GM12872 (cell line): Measurements from ENCODE around the gene POGLUT2.

Experiments used
- CTCF ChIP-seq: IDR thresholded peaks from 3 replicates; pipeline ENCODE4 v1.5.1; 2011; ENCODE audit warnings: low read depth, mild to moderate bottlenecking, low read length, moderate library complexity; ENCODE audit not compliant: insufficient read depth

Gene POGLUT2

GRCh38 chr13:102772042-102772425 lies 26.7 kb downstream of the POGLUT2 start:
- no peak for TF ChIP-seq CTCF

GRCh38 chr13:102771298-102772041 lies 27.3 kb downstream of the POGLUT2 start:
- TF ChIP-seq CTCF = no peak

DNA sequence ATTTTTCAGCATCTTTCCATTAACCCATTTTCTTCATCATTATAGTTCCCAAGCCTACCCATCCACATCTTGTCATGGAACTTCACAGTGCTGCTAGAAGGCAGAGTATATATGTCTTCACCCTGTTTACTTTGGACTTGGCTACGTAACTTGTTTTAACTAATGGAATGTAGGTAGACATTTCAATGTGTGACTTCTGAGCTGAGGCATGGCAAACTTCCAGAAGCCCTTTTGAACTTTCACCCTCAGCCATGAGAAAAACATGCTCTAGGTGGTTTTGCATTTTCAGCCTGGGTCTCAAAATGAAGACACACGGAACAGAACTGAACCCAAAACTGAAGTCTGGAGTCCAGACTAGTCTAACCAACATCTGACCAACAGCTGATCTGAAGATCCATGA lies 28.3 kb downstream of the POGLUT2 start:
- no peak for TF ChIP-seq CTCF

GRCh38 chr13:102769679-102770078 lies 29.1 kb downstream of the POGLUT2 start:
- no peak for TF ChIP-seq CTCF

- no peak for TF ChIP-seq CTCF
Measured at GRCh38 chr13:102768909-102769308, 29.9 kb downstream of the POGLUT2 start.

DNA sequence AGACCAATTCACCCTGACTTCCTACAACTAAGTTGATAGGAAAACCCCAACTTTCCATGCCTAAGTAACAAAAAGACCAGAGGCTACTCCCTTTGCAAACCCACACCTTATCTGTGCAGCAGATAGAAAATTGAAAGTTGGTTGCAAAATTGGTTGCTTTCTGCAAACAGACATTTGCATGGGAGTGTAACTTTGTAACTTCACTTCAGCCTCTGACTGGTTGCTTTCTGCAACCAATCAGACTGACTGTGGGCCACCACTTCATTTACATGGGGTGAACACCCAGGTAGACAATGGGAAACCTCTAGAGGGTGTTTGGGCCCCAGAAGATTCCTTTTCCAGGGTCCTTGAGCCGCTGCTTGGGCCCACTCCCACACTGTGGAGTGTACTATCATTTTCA lies 35.0 kb downstream of the POGLUT2 start:
- no peak for TF ChIP-seq CTCF

- no peak for TF ChIP-seq CTCF
Measured at GRCh38 chr13:102761071-102761470, 37.7 kb downstream of the POGLUT2 start.
